GM19043 (cell line): ENCODE measurements around the gene MDM2.
"Not testable (repeated sequence)": the region's sequence is repeated elsewhere in the genome, so short reads cannot be mapped to it uniquely, and the experiment has no call there.

Experiments
- ATAC-seq: cut with Tn5 transposase; IDR thresholded peaks from one replicate; pipeline ENCODE4 v1.9.1; 2021; ENCODE audit warnings: low read depth; ENCODE audit not compliant: unreplicated experiment

MDM2 gene

GRCh38 chr12:68785358-68785757 is 22.6 kb upstream of the MDM2 start:
- ATAC-seq, result no peak

GRCh38 chr12:68785823-68786222 is 22.2 kb upstream of the MDM2 start:
- no peak for ATAC-seq

GRCh38 chr12:68786929-68787328 is 21.0 kb upstream of the MDM2 start:
- no peak for ATAC-seq

- ATAC-seq, result no peak
Measured at GRCh38 chr12:68788554-68789143, 19.3 kb upstream of the MDM2 start.

- ATAC-seq, result no peak
Measured at GRCh38 chr12:68789144-68789878, 18.7 kb upstream of the MDM2 start.

- ATAC-seq, result no peak
Measured at GRCh38 chr12:68790081-68790951, 17.7 kb upstream of the MDM2 start.

GRCh38 chr12:68790952-68791234 is 17.1 kb upstream of the MDM2 start:
- ATAC-seq, result no peak

GRCh38 chr12:68791897-68792481 is 16.0 kb upstream of the MDM2 start:
- no peak for ATAC-seq

- peak; percentile 94 for ATAC-seq
Measured at GRCh38 chr12:68792952-68793351, 15.0 kb upstream of the MDM2 start.

GRCh38 chr12:68793436-68793835 is 14.5 kb upstream of the MDM2 start:
- ATAC-seq, result no peak

- ATAC-seq, result no peak
Measured at GRCh38 chr12:68793975-68794652, 13.9 kb upstream of the MDM2 start.

- ATAC-seq, result no peak
Measured at GRCh38 chr12:68794653-68795251, 13.2 kb upstream of the MDM2 start.

- ATAC-seq, result no peak
Measured at GRCh38 chr12:68796399-68796798, 11.6 kb upstream of the MDM2 start.

GRCh38 chr12:68798882-68799234 is 9.1 kb upstream of the MDM2 start:
- ATAC-seq, result no peak

- no peak for ATAC-seq
Measured at GRCh38 chr12:68800294-68800693, 7.7 kb upstream of the MDM2 start.

- not testable (repeated sequence) for ATAC-seq
Measured at GRCh38 chr12:68801124-68801523, 6.9 kb upstream of the MDM2 start.

- ATAC-seq, result not testable (repeated sequence)
Measured at GRCh38 chr12:68802372-68802745, 5.6 kb upstream of the MDM2 start.

- ATAC-seq, result not testable (repeated sequence)
Measured at GRCh38 chr12:68802911-68803651, 4.9 kb upstream of the MDM2 start.

GRCh38 chr12:68803948-68804656 is 3.9 kb upstream of the MDM2 start:
- ATAC-seq, result no peak
